Kidney epithelial cell (primary cell): Measurements from ENCODE around the gene LRRC4. TPM values are rescaled to one million over a fixed set of nuclear protein-coding genes. Genes with fewer than 3 reads are reported as not detected.

Source experiments
- DNase-seq: peaks from one replicate; pipeline ENCODE4 v3.0.0-alpha.2; 2010; ENCODE audit warnings: low read depth
- H3K27me3 ChIP-seq: 2 replicates; pipeline ENCODE4 v1.6.0; 2011; ENCODE audit warnings: low read length; ENCODE audit not compliant: control insufficient read depth, insufficient read depth
- H3K36me3 ChIP-seq: 2 replicates; pipeline ENCODE4 v1.5.1; 2011; ENCODE audit warnings: low read length; ENCODE audit not compliant: control insufficient read depth, insufficient read depth
- H3K4me3 ChIP-seq: 2 replicates; pipeline ENCODE4 v1.5.1; 2011; ENCODE audit warnings: low read depth, mild to moderate bottlenecking, control low read depth, low read length
- CTCF ChIP-seq: IDR thresholded peaks from 2 replicates; pipeline ENCODE4 v1.5.1; 2011; ENCODE audit warnings: mild to moderate bottlenecking, moderate library complexity, low read length, control low read depth, inconsistent platforms; ENCODE audit not compliant: insufficient read depth, poor library complexity, severe bottlenecking
- total RNA-seq: library from RNA; depleted of rRNA; stranded (reverse); fragments of >200 nt; gene quantifications from 2 replicates; pipeline ENCODE4 v1.2.3, GENCODE V29; 2015

Gene LRRC4
- total RNA-seq, 1 donor from 2014 or later, result 0.46 TPM

- DNase-seq, result no peak
- no peak for TF ChIP-seq CTCF
- no peaks in the 10 kb centered on the region for H3K36me3 ChIP-seq
Measured at GRCh38 chr7:127995156-127995880, 35.9 kb downstream of the LRRC4 start.

DNA sequence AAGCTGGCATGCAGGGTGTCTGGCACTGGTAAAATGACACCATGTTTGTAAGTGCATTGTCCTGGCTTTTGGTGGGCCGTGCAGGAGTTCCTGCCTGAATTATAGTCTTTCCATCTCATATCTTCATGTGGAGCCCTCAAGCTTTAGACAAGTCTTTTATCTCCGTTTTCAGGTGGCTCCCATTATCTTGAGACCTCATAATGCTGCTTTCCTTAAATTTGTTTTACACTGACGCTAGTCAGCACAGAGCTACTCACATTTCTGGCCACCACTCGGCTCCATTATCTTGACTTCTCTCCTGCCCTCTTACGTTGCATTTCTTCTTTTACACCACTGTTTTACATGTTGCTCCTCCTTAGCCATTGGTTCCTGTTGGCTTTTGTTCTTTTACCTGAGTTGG, 37.2 kb downstream of the LRRC4 start:
- no peaks in the 10 kb centered on the region for H3K36me3 ChIP-seq
- H3K27me3 ChIP-seq, result no peaks in the 10 kb centered on the region
- TF ChIP-seq CTCF, result no peak
- H3K4me3 ChIP-seq, result no peak overlapping the region
- DNase-seq, result no peak

More at GRCh38 chr7:127995156-127995880, 35.9 kb downstream of the LRRC4 start:
- no peaks in the 10 kb centered on the region for H3K27me3 ChIP-seq
- H3K4me3 ChIP-seq, result no peak overlapping the region

DNA sequence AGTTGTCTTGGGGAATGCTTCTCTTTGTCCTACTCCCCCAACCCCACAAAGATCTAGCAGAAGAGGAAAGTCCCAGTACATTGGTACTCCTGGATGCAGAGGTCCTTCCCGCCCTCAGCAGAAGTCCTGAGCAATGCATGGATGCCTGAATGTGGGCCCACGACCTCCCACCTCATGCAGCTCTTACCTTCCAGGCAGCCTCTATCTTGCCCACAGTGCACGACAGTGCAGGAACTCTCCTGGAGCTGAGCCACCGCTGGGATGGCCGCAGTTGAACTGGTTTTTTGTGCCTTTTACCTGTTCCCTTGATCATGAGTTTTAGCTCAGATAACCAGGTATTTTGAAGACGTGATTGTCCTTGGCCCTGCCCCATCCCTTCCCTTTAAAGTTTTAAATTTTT, 37.9 kb downstream of the LRRC4 start:
- TF ChIP-seq CTCF, result no peak
- Histone ChIP-seq H3K27me3 (no peaks in the 10 kb centered on the region), H3K36me3 (no peaks in the 10 kb centered on the region), H3K4me3 (no peak overlapping the region)
- no peak for DNase-seq

DNA sequence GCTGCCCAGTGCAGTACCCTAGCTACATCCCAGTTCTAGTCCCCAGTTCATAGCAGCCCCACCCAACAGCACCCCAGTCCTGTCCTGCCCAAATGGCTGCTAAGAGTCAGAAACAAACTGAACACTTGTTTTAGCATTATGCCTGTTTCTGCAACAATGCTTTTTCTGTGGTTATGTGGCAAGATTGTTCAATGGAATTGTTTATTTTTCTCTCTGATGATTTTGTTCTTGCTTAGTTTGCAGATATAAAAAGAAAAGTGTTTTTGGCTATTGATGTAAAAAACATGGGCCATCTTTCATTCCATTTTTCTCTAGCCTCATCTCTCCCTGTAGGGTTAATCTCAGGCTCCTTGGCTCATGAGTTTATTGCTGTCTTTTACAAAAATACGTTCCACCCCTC, 42.5 kb downstream of the LRRC4 start:
- no peak for TF ChIP-seq CTCF
- no peaks in the 10 kb centered on the region for H3K27me3 ChIP-seq
- H3K36me3 ChIP-seq, result no peaks in the 10 kb centered on the region
- H3K4me3 ChIP-seq, result no peak overlapping the region
- no peak for DNase-seq

DNA sequence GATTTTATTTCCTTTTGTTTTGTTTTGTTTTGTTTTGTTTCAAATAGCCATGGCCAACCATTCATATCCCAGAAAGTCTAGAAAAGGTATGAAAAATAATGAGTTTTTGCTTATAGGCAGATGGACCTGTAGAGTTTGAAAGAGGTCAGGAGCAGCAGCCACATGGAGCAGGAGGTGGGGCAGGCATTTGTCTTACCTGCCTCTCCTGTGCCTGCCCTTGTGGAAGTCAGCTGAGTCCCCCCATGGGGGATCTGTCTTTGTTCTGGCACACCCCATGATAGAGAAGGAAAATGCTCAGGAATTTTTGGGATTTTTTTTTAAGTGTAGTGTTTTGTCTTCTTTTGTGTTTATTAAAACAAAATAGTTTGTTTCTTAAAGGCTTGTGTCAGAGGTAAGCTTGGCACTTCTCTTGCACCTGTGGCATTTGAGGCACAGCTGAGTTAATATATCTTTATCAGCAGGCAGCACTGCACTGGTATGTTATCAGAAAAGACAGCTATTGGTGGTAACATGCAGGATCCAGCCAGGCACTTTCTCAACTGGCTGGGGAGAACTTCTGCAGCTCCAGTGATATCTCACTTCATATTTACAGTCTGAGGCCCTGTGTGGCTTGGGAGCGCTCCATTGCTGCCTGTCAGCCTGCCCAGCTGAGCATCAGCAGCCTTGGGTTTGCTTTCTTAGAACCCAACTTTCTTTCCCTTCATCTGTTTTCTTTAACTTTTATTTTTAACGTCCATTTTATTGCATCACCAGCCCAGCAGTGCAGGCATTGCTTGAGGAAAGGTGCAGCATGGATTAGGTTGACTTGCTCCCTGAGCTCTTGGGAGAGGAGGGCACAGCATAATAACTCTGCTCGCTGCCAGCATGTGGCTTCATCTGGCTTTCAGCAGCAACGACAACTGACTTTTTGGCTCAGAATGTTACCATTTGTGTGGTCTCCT, 44.4 kb downstream of the LRRC4 start:
- no peak for TF ChIP-seq CTCF
- no peaks in the 10 kb centered on the region for H3K27me3 ChIP-seq
- no peaks in the 10 kb centered on the region for H3K36me3 ChIP-seq
- no peak overlapping the region for H3K4me3 ChIP-seq
- DNase-seq, result no peak
